Epithelial cell of esophagus (primary cell): ENCODE data around the gene RNF20.

ENCODE experiments used
- DNase-seq: peaks from one replicate; pipeline ENCODE4 v3.0.0; 2010; ENCODE audit warnings: low read depth
- H3K4me3 ChIP-seq: 2 replicates; pipeline ENCODE4 v1.5.1; 2011; ENCODE audit warnings: mild to moderate bottlenecking, low read length, control low read depth
- TF ChIP-seq, protein P1 (sequence below): IDR thresholded peaks from 2 replicates; pipeline ENCODE4 v1.5.1; 2011; ENCODE audit warnings: low read depth, mild to moderate bottlenecking, low read length, control low read depth, inconsistent platforms; ENCODE audit not compliant: insufficient read depth; ENCODE audit errors: missing control alignments

Gene RNF20

DNA sequence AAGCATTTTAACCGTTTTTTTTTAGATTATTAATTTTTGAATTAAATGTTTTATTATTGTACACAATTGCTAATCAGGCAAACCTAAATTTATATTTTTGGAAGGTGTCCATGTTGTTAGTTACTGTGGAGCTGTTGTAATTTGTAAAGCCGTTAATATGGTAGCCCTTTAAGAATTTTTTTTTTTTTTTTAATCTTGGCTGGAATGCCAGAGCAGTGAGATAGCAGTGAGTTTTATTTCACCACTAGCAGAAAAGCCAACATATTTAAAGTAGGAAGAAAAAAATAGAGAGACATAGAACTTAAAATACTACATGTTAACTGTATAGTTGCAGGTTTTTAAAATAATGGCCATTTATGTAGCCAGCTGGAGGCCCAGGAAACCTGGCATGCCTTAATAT, 35.3 kb upstream of the RNF20 start:
- no peak overlapping the region for H3K4me3 ChIP-seq
- TF ChIP-seq, protein P1, sequence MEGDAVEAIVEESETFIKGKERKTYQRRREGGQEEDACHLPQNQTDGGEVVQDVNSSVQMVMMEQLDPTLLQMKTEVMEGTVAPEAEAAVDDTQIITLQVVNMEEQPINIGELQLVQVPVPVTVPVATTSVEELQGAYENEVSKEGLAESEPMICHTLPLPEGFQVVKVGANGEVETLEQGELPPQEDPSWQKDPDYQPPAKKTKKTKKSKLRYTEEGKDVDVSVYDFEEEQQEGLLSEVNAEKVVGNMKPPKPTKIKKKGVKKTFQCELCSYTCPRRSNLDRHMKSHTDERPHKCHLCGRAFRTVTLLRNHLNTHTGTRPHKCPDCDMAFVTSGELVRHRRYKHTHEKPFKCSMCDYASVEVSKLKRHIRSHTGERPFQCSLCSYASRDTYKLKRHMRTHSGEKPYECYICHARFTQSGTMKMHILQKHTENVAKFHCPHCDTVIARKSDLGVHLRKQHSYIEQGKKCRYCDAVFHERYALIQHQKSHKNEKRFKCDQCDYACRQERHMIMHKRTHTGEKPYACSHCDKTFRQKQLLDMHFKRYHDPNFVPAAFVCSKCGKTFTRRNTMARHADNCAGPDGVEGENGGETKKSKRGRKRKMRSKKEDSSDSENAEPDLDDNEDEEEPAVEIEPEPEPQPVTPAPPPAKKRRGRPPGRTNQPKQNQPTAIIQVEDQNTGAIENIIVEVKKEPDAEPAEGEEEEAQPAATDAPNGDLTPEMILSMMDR, result no peak
- DNase-seq, result no peak

GRCh38 chr9:101504188-101504587, 29.5 kb upstream of the RNF20 start:
- H3K4me3 ChIP-seq, result no peak overlapping the region
- TF ChIP-seq, protein P1, result no peak
- no peak for DNase-seq

GRCh38 chr9:101508211-101508610, 25.4 kb upstream of the RNF20 start:
- TF ChIP-seq, protein P1, result no peak
- DNase-seq, result peak; percentile 87
- no peak overlapping the region for H3K4me3 ChIP-seq

- TF ChIP-seq, protein P1, result no peak
- no peak for DNase-seq
- no peak overlapping the region for H3K4me3 ChIP-seq
Measured at GRCh38 chr9:101509572-101509971, 24.1 kb upstream of the RNF20 start.

DNA sequence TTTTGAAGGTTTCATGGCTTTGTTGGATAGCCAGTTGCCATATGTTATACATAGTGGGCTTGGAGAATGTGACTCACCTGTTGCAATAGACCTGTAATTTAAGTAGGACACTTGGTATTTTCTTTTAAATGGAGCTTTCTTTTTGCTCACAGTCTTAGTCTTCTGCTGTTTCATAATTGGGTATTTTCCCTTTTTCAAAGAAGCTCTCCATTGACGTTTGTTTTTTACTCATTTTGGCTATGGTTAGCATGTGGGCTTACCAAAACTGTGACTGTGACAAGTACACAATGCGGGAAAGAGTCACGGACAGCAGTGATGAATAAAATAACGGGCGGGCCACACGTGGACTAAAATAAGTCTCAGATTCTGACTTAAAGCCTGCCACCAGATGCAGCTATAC, 23.2 kb upstream of the RNF20 start:
- no peak overlapping the region for H3K4me3 ChIP-seq
- TF ChIP-seq, protein P1, result no peak
- no peak for DNase-seq

GRCh38 chr9:101511009-101511408, 22.6 kb upstream of the RNF20 start:
- no peak overlapping the region for H3K4me3 ChIP-seq
- no peak for DNase-seq
- TF ChIP-seq, protein P1, result no peak

DNA sequence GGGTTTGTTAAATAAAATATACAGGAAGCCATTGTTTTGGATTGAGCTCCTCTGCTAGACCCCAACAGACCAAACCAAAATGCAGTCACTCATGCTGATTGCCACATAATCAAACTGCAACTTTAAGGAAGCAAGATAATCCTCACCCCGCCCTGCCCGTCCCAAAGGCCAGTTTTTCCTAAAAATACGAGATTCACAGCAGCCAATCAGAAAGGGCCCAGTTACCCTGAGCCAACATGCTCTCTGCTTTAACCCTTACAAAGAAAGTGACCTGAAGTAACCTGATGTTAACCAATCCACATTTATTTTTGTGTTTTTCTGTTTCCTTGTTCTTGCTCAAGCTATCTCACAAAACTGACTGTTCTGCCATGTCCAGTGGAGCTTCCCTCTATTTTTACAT, 21.5 kb upstream of the RNF20 start:
- DNase-seq, result no peak
- no peak overlapping the region for H3K4me3 ChIP-seq
- TF ChIP-seq, protein P1, result no peak
